Activated B cell treated with CpG ODN at 0.5 μM for 24 hours (primary cell): ENCODE data around the gene LIFR. TPM values are rescaled to one million over a fixed set of nuclear protein-coding genes. Genes with fewer than 3 reads are reported as not detected.

Experiments used
- ATAC-seq: fragments of 200-7000 bp; cut with Tn5 transposase; one replicate; pipeline ENCODE4 v1.10.0; 2021; ENCODE audit warnings: low read depth, mild to moderate bottlenecking, moderate library complexity
- CTCF ChIA-PET: fragments of 350-600 bp; sonication (Branson Sonifier 250); formaldehyde crosslinking; loops from one replicate; lab custom pipeline; 2021; ENCODE audit warnings: antibody characterized with exemption; lab: Charles Lee
- POLR2A ChIA-PET: fragments of 350-600 bp; sonication (Branson Sonifier 250); formaldehyde crosslinking; loops from one replicate; lab custom pipeline; 2021; ENCODE audit warnings: antibody characterized with exemption; lab: Charles Lee
- DNase-seq: peaks from one replicate; pipeline ENCODE4 v3.0.0; 2022
- H3K27ac Mint-ChIP-seq: one replicate; pipeline ENCODE4 v1.8.0; 2020; ENCODE audit warnings: mixed read lengths
- H3K27me3 Mint-ChIP-seq: one replicate; pipeline ENCODE4 v1.8.0; 2021; ENCODE audit warnings: mixed read lengths
- H3K36me3 Mint-ChIP-seq: one replicate; pipeline ENCODE4 v1.8.0; 2021; ENCODE audit warnings: low read depth, mixed read lengths
- H3K4me1 Mint-ChIP-seq: one replicate; pipeline ENCODE4 v1.8.0; 2021; ENCODE audit warnings: mixed read lengths
- H3K4me3 Mint-ChIP-seq: one replicate; pipeline ENCODE4 v1.8.0; 2020; ENCODE audit warnings: mild to moderate bottlenecking, mixed read lengths
- H3K9me3 Mint-ChIP-seq: one replicate; pipeline ENCODE4 v1.8.0; 2020; ENCODE audit warnings: mixed read lengths
- CTCF ChIP-seq: fragments of 200-600 bp; IDR thresholded peaks from one replicate; pipeline ENCODE4 v1.8.0; 2022; ENCODE audit warnings: antibody characterized with exemption, mild to moderate bottlenecking
- intact Hi-C: fragments of 100-400 bp; cut with micrococcal nuclease; formaldehyde crosslinking; loops from one replicate; pipeline ENCODE4 v1.15.1; 2024
- total RNA-seq: library from RNA; stranded (reverse); gene quantifications from 2 replicates; pipeline ENCODE4 v1.2.3, GENCODE V29; 2022

The LIFR gene
- total RNA-seq, 1 donor from 2014 or later: not detected

GRCh38 chr5:38456657-38457399 is 99.6 kb downstream of the LIFR start:
- Mint-ChIP-seq H3K36me3 (no peaks in the 10 kb centered on the region), H3K27ac (no peak overlapping the region), H3K4me1 (peaks cover 15% of the 10 kb centered on the region), H3K27me3 (peaks cover 54% of the 10 kb centered on the region), H3K4me3 (no peak overlapping the region), H3K9me3 (peaks cover 15% of the 10 kb centered on the region)
- CTCF ChIA-PET: no interaction called here
- TF ChIP-seq CTCF: no peak
- intact Hi-C loops: no loop called here
- POLR2A ChIA-PET: no interaction called here
- no peak for DNase-seq
- no peak for ATAC-seq

GRCh38 chr5:38455796-38456330 is 100.6 kb downstream of the LIFR start:
- Mint-ChIP-seq H3K27me3 (peaks cover 56% of the 10 kb centered on the region), H3K4me1 (peaks cover 15% of the 10 kb centered on the region), H3K4me3 (no peak overlapping the region), H3K9me3 (peaks cover 15% of the 10 kb centered on the region), H3K36me3 (no peaks in the 10 kb centered on the region), H3K27ac (no peak overlapping the region)
- intact Hi-C loops: no loop called here
- ChIA-PET POLR2A (no interaction called here), CTCF (interaction anchor here (1.5 kb wide), 1 partner anchor 14 kb away, joined by 6 read pairs; no protein-coding TSS in a partner anchor)
- no peak for DNase-seq
- ATAC-seq: no peak
- no peak for TF ChIP-seq CTCF

- Mint-ChIP-seq H3K27me3 (peaks cover 59% of the 10 kb centered on the region), H3K4me3 (no peak overlapping the region)
Measured at GRCh38 chr5:38453921-38454320, 102.5 kb downstream of the LIFR start.

GRCh38 chr5:38453506-38453905 is 102.9 kb downstream of the LIFR start:
- intact Hi-C loops: loop anchor here (1.0 kb wide), 1 partner anchor 621 kb away; the partner anchor contains the start of gene RICTOR
- peaks cover 61% of the 10 kb centered on the region for H3K27me3 Mint-ChIP-seq
- TF ChIP-seq CTCF: no peak
- DNase-seq (no peak), ATAC-seq (peak; percentile 90)
- no peaks in the 10 kb centered on the region for H3K36me3 Mint-ChIP-seq
- no peak overlapping the region for H3K27ac Mint-ChIP-seq
- ChIA-PET POLR2A (no interaction called here), CTCF (interaction anchor here (1.5 to 2.1 kb wide), 2 partner anchors 12 to 14 kb away, joined by 3 to 13 read pairs; no protein-coding TSS in a partner anchor)
- peaks cover 15% of the 10 kb centered on the region for H3K4me1 Mint-ChIP-seq
- H3K4me3 Mint-ChIP-seq: no peak overlapping the region
- H3K9me3 Mint-ChIP-seq: peaks cover 15% of the 10 kb centered on the region

More at GRCh38 chr5:38453921-38454320, 102.5 kb downstream of the LIFR start:
- Mint-ChIP-seq H3K36me3 (no peaks in the 10 kb centered on the region), H3K27ac (no peak overlapping the region), H3K9me3 (peaks cover 15% of the 10 kb centered on the region), H3K4me1 (peaks cover 15% of the 10 kb centered on the region)
- ChIA-PET CTCF (interaction anchor here (2.1 kb wide), 1 partner anchor 12 kb away, joined by 13 read pairs; no protein-coding TSS in a partner anchor), POLR2A (no interaction called here)
- ATAC-seq (no peak), DNase-seq (no peak)
- intact Hi-C loops: loop anchor here (1.0 kb wide), 1 partner anchor 620 kb away; the partner anchor contains the start of gene RICTOR
- no peak for TF ChIP-seq CTCF

- POLR2A ChIA-PET: no interaction called here
- Mint-ChIP-seq H3K27me3 (peaks cover 61% of the 10 kb centered on the region), H3K36me3 (no peaks in the 10 kb centered on the region), H3K4me3 (no peak overlapping the region), H3K9me3 (peaks cover 15% of the 10 kb centered on the region), H3K4me1 (peaks cover 15% of the 10 kb centered on the region), H3K27ac (no peak overlapping the region)
- CTCF ChIA-PET: interaction anchor here (1.5 kb wide), 1 partner anchor 13 kb away, joined by 3 read pairs; no protein-coding TSS in a partner anchor
- TF ChIP-seq CTCF: no peak
- DNase-seq (no peak), ATAC-seq (no peak)
- intact Hi-C loops: no loop called here
Measured at GRCh38 chr5:38452201-38452600, 104.2 kb downstream of the LIFR start.
